Dermis blood vessel endothelial cell (primary cell): ENCODE results near the gene CADPS2. TPM values are rescaled to one million over a fixed set of nuclear protein-coding genes. Genes with fewer than 3 reads are reported as not detected.

Source experiments
- DNase-seq: peaks from one replicate; pipeline ENCODE4 v3.0.0; 2010
- total RNA-seq: library from RNA; depleted of rRNA; stranded (reverse); fragments of >200 nt; gene quantifications from 2 replicates; pipeline ENCODE4 v1.2.3, GENCODE V29; 2014

The CADPS2 gene
- total RNA-seq, 1 donor from 2014 or later: 83.7 TPM

DNA sequence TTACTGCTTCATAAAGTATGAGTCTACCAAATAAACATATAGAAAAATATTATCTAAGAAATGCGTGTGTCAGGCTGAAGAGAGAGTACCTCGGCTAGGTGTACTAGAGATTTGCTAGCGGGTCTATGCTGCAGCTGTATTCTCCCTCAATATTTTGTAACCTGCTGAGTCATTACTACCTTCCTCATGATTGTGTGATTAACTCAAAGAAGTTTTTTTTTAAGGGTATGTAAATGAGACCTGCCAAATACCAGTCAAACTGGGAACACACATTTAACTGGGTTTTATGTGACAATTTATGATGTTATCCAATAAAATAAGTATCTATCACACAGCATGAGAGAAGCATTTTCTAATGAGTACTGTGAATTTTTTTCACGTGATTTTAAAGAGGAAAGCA, 367.8 kb downstream of the CADPS2 start:
- no peak for DNase-seq

DNA sequence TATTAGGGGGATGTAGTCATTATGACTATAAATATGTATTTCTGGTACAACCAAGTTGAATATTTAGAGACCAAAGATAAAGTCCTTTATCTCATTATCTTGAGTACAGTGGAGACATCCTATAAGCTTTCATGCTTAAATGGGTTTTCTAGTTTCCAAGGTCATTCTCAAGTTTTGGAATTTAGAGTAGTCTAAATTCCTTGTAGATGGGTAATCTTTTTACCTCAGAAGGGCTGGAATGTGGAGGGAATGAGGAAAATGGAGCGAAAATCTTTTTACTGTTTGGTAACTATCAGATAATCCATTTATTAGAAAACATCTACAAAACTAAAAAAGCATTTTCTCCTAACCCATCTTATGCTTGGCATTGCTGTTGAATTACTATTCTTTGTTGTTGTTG, 368.7 kb downstream of the CADPS2 start:
- no peak for DNase-seq

DNA sequence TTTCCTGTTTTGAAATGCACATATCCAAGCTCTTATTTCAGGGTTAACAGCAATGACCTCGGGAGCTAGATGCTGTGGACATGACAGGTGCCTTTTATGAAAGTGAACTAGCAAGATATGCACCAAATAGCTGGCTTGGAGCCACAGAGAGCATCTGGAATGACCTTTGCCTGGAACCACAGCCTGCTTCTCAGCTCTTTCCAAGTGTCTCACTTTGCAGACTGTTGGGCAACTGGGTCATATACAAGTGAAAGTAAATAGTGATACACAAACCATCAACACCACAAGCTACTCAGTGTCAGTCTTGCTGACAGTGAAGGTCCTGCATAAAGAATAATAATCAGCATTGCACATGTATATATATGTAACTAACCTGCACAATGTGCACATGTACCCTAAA, 370.9 kb downstream of the CADPS2 start:
- DNase-seq: no peak

DNA sequence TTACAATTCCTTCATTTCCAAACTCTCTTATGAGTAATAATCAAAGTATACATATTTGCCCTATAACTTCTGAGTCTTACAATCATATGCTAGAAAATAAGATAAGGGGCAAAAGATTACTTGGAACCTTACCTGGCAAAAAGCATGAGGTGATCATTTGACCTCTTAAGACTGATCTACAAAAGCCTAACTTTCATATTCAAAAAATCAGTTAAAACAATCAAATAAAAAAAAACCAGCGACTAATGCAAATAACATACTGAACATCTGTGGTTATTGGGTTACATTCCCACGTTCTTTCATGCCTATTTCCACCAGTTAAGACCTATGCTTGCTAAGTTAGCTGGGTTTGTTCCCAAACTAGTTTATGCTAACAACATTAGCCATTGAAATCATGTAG, 375.0 kb downstream of the CADPS2 start:
- no peak for DNase-seq

- DNase-seq: no peak
These were observed 378.7 kb downstream of the CADPS2 start for GRCh38 chr7:122507591-122507990.

DNA sequence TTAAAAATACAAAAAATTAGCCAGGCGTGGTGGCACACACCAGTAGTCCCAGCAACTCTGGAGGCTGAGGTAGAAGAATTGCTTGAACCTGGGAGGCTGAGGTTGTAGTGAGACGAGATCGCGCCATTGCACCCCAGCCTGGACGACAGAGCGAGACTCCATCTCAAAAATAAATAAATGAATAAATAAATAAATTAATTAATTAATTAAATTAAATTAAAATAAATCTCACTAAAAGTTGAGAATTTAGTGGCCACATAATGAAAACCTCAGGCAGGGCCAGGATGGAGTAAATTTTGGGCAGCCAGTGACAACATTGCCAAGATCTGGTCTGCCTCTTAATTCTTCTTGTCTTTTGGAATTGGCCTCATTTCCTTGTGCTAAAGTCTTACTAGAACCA, 394.3 kb downstream of the CADPS2 start:
- DNase-seq: no peak

- no peak for DNase-seq
These were observed 398.0 kb downstream of the CADPS2 start for GRCh38 chr7:122488241-122488640.

DNA sequence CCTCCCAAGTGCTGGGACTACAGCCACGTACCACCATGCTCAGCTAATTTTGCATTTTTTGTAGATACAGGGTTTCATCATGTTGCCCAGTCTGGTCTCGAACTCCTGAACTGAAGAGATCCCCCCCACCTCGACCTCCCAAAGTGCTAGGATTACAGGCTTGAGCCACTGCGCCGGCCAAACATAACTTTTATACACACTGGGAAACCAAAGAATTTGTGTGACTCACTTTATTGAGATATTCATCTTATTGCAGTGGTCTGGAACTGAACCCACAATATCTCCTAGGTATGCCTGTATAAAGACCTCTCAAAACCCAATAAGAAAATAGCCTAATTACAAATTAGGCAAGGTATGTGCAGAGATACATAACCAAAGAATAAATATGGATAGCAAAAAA, 399.1 kb downstream of the CADPS2 start:
- no peak for DNase-seq

DNA sequence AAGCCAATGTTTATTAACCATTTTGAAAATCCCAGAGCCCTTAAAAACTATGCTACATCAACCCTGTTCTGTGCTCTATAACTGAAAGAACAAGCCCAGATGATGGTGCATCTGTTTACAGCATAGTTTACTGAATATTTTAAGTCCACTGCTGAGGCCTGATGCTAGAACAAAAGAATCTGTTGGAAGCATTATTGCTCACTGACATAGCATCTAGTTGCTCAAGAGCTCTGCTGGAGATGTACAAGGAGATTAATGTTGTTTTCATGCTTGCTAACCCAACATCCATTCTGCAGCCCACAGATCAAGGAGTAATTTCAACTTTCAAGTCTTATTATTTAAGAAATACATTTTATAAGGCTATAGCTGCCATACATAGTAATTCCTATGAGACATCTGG, 400.4 kb downstream of the CADPS2 start:
- no peak for DNase-seq

DNA sequence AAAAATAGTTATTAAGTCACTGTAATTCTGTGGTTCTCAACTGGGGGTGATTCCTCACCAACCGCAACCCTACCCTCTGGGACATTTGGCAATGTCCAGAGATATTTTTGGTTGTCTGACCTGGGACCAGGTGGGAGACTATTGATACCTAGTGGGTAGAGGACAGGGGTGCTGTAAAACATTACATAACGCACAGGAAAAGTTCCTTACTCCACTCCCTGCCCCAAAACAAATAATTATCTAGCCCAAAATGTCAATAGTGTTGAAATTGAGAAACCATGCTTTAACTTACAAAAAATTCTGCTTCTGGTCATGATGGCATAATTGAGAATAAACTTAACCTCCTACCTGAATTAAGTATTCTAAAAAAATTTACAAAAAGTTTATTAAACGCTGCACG, 404.0 kb downstream of the CADPS2 start:
- no peak for DNase-seq

DNA sequence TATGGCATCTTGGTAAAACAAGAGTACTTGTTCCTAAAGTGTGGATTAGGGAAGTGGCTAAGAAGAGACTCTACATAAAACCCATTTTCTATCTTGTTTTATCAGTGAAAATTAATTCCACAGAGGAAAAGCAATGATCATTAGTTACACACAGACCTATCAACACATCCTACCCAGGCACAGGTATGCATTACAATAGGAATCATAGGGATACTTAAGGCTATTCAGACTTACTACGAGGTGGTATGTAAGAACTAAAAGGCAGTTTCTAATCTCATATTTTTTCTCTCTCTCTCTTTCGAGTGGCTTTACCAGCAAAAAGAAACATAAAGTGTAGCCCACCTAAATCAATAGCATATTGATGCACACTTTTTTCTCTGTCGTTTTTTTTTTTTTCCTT, 415.4 kb downstream of the CADPS2 start:
- DNase-seq: no peak

GRCh38 chr7:122468945-122469344, 417.3 kb downstream of the CADPS2 start:
- DNase-seq: no peak

DNA sequence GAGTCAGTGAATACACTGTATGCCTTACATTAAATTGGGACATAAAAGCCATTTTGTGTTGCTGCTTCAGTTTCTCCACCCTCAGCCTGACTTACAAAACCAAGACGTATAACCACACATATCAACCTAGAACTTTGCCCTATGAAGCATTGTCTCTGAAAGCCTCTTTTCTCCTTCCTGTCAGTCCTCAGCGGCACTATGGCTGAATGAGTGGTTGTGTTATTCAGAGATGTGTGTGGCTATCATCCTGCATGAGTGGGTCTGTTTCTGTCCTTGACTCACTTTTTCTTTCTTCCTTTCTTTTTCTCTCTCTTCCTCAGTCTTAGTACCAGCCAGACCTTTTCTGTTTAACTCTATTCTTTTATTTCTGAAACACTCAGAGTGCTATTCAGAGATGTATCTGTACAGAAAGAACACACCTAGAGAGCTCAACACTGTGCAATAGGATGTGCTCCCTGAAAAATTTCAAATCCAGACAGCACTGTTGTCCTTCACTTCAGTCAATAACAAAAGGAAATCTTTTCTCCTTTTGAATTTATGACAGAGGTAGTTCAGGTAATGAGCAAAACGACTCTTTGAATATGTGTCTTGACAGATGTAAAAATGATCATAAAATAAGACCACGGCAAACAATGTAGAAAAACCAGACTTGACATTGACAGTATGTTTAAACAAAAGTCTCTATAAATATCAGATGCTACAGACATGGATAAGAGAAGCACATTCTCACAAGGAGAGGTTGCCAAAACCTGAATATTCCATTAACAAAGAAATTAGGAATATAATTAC, 418.4 kb downstream of the CADPS2 start:
- DNase-seq: no peak

- DNase-seq: no peak
These were observed 421.0 kb downstream of the CADPS2 start for GRCh38 chr7:122465296-122465695.

DNA sequence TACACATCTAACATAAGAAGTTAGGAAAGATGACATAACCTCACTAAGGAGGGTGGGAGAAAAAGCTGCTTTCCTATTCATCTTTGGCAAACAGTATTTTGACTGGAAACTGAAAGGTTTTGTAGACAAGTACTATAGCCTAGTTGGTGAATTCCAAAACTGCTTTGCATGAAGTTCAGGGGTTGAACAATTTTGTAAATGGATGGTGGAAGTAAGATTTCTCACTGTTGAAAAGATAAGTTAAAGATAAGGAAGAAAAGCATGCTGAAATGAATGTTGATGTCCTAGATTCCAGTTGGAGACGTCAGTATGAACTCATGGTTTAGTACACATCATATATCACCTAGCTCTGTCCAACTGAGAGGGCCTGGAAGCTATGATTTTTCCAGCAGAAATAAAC, 422.6 kb downstream of the CADPS2 start:
- no peak for DNase-seq

GRCh38 chr7:122460936-122461335, 425.3 kb downstream of the CADPS2 start:
- DNase-seq: peak; percentile 66

DNA sequence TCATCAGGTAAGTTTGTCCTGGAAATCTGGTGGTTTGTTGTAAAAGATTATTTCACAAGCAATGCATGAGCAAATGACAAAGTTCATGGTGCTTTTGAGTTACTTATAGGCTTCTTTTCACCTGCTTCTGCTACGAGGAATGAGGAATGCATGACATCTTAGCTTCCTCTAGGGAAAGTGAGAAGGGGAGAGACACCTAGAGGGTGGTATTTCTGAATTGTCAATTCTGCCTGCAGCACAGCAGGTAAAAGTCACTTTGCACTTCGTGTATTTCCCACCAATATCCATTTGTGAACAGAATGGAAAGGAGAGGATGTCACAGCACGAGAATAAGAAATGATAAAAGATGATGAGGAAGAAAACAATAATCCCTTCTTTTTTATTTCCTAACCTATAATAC, 428.3 kb downstream of the CADPS2 start:
- no peak for DNase-seq

DNA sequence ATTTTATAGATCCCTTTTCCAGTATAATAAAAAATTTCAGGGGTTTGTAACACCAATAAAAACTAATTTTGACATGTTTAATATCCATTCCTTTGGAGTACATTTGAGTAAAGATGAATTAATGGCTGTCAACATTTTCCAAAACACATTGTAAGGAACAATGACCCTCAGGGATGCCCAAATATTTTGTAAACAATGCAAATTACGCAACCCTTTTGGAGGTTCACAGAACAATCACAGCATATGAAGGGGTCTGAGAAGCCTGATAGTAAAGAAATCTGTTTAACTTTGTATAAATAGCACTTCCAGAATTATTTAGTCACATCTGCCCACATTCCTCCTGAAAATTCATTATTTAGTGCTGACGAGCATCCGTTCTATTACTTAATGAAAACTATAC, 428.9 kb downstream of the CADPS2 start:
- DNase-seq: no peak

DNA sequence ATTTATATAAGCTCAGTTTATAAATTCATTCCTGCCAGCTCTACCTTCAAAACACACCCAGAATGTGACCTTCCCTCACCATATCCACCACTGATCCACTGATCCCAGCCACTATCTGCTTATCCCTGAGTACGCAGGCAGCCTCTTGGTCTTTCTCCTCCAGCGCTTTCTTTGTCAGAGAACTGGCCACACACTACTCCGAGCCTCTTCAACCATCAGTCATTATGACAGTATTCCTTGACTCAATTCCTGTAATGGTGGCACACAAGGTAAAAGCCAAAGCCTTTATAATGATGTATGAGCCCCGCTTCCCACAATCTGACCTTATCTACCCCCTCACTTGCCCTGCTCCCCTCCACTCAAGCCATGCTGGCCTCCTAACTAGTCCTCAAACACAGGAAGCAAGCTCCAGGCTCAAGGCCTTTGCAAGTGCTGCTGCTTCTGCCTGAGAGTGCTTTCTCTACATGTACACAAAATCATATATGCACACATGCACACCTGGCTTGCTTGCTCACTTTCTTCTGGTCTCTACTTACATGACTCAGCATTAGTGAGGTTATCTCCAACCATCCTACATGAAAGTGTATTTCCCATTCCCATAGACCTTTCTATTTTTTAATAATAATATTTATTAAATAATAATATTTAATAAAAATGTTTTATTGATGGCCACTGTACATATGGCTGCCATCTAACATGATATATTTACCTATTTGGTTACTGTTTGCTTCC, 431.3 kb downstream of the CADPS2 start:
- no peak for DNase-seq

DNA sequence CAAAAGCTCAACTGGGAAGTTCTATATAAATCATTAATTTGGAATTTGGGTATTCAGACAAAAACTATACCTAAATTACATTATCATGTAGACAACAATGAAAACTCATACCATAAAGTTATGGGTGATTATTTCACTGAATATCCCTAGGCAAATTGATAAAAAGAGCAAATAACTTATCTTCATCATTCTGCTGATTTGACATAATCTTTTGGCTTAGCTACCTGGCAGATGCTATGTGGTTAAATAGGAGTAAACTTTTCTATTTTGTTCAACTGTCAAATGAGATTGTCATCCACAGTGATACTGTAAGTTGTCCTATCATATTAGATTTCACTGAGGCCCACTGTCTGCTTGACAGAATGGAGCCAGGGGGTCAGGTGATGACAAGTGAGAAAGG, 432.8 kb downstream of the CADPS2 start:
- DNase-seq: no peak

- no peak for DNase-seq
These were observed 437.2 kb downstream of the CADPS2 start for GRCh38 chr7:122448893-122449589.

- no peak for DNase-seq
These were observed 443.3 kb downstream of the CADPS2 start for GRCh38 chr7:122442929-122443328.

DNA sequence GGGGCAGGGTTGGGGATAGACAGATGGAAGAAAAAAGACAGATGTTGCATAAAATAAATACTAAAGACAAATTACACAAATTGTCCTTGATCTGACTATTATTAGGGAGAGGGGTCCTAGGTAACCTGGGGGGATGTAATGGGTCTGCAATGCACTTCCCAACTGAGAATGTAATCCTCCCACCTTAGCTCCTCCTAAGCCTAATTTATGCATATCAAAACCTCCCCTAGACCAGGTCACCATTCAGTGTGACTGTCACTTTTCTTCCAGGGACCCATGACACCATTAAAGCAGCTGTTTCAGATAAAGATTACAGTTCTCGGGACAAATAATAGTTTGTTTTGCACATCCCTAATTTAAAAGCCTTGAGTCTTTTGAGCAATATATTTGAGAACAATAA, 447.8 kb downstream of the CADPS2 start:
- no peak for DNase-seq

DNA sequence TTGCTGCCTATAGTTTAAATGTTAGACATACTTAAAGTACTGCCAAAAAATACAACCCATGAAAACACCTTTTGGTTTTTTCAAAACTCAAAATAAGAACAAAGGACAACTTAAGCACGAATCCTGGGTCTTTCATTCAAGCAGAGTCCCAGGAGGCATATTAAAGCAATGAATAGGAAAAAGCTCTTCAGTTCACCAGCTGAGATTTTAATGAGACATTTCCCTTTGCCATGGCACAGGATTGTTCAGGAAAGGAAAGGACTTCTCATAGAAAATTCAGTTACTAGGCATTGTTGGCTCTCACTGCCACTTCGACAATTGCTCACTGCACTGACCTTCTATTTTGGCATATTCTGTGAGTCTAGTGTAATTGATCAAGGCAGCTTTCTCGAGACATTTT, 448.3 kb downstream of the CADPS2 start:
- DNase-seq: peak; percentile 69
